Measurements from ENCODE around the gene DDX50.
"Not testable (repeated sequence)": the region's sequence is repeated elsewhere in the genome, so short reads cannot be mapped to it uniquely, and the experiment has no call there.

Gene DDX50

DNA sequence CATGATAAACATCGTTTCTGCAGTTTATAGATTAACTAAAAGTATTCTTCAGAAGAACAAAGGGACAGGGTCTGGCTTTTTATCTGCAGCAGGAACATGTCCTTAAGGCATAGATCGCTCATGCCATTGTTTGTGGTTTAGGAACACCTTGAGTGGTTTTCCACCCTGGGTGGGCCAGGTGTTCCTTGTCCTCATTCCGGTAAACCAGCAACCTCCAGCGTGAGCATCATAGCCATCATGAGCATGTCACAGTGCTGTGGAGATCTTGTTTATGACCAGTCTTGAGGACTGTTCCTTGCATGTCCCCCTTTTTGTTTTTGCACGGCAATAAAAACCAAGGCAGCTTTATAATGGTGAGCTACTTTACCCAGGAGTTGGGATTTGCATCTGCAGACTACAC, 39.9 kb upstream of the DDX50 start:
- TF ChIP-seq, protein P1, sequence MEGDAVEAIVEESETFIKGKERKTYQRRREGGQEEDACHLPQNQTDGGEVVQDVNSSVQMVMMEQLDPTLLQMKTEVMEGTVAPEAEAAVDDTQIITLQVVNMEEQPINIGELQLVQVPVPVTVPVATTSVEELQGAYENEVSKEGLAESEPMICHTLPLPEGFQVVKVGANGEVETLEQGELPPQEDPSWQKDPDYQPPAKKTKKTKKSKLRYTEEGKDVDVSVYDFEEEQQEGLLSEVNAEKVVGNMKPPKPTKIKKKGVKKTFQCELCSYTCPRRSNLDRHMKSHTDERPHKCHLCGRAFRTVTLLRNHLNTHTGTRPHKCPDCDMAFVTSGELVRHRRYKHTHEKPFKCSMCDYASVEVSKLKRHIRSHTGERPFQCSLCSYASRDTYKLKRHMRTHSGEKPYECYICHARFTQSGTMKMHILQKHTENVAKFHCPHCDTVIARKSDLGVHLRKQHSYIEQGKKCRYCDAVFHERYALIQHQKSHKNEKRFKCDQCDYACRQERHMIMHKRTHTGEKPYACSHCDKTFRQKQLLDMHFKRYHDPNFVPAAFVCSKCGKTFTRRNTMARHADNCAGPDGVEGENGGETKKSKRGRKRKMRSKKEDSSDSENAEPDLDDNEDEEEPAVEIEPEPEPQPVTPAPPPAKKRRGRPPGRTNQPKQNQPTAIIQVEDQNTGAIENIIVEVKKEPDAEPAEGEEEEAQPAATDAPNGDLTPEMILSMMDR (IDR thresholded peaks at IDR 0.05; ENCODE audit: low read depth, low read length, poor library complexity, severe bottlenecking) = no peak
- TF ChIP-seq EZH2phosphoT487 (IDR thresholded peaks at IDR 0.05; ENCODE audit: borderline replicate concordance, low read length) = no peak
- Histone ChIP-seq H3K36me3 (ENCODE audit: control insufficient read depth, low read length) (no peaks in the 10 kb centered on the region), H3K9me2 (replicated peaks; ENCODE audit: control insufficient read depth, low read length) (no peaks in the 10 kb centered on the region), H3K9me3 (ENCODE audit: control insufficient read depth, insufficient read depth, low read length) (peaks cover 12% of the 10 kb centered on the region), H3K4me2 (ENCODE audit: low read length) (no peak overlapping the region), H3K27me3 (ENCODE audit: control insufficient read depth, low read length) (no peaks in the 10 kb centered on the region), H3K4me1 (ENCODE audit: control insufficient read depth, low read length) (0 out of 2 replicates have a peak, but pooled peaks cover under 1% of the 10 kb centered on the region), H3K79me2 (ENCODE audit: control insufficient read depth, low read length) (no peaks in the 10 kb centered on the region), H3F3A (ENCODE audit: control insufficient read depth, insufficient read depth) (no peaks in the 10 kb centered on the region), H3K4me3 (ENCODE audit: low read length) (no peak overlapping the region), H3K27ac (ENCODE audit: low read depth, low read length) (no peak overlapping the region), H4K20me1 (ENCODE audit: control insufficient read depth, insufficient read depth, low read depth, low read length) (no peaks in the 10 kb centered on the region)

DNA sequence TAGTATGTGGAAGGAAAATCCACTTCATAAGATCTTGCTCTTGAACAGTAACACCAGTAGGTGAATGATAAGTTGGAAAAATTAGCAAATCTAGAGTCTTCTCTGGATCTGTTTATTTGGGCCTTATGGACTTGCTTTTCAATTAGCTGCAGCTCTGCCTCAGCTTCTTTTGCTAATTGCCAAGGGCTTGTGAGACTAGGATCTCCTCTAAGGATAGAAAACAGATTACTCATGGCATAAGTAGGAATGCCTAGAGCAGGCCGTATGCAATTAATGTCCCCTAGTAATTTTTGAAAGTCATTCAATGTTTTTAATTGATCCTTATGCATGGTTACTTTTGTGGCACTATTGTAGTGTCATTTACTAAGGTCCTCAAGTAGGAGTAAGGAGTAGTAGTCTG, 36.5 kb upstream of the DDX50 start:
- no peaks in the 10 kb centered on the region for H3K36me3 ChIP-seq (ENCODE audit: control insufficient read depth, low read length)
- no peaks in the 10 kb centered on the region for H3F3A ChIP-seq (ENCODE audit: control insufficient read depth, insufficient read depth)
- no peak overlapping the region for H3K4me2 ChIP-seq (ENCODE audit: low read length)
- H3K27ac ChIP-seq (ENCODE audit: low read depth, low read length) = no peak overlapping the region
- H3K27me3 ChIP-seq (ENCODE audit: control insufficient read depth, low read length) = peaks cover 6% of the 10 kb centered on the region; the same call in 1 of the 2 replicates
- H3K9me2 ChIP-seq (replicated peaks; ENCODE audit: control insufficient read depth, low read length) = no peaks in the 10 kb centered on the region
- peaks cover 12% of the 10 kb centered on the region for H3K9me3 ChIP-seq (ENCODE audit: control insufficient read depth, insufficient read depth, low read length)
- H3K79me2 ChIP-seq (ENCODE audit: control insufficient read depth, low read length) = no peaks in the 10 kb centered on the region
- no peak overlapping the region for H3K4me3 ChIP-seq (ENCODE audit: low read length)
- H4K20me1 ChIP-seq (ENCODE audit: control insufficient read depth, insufficient read depth, low read depth, low read length) = no peaks in the 10 kb centered on the region
- no peak for TF ChIP-seq EZH2phosphoT487 (IDR thresholded peaks at IDR 0.05; ENCODE audit: borderline replicate concordance, low read length)
- TF ChIP-seq, protein P1 (IDR thresholded peaks at IDR 0.05; ENCODE audit: low read depth, low read length, poor library complexity, severe bottlenecking) = no peak
- no peaks in the 10 kb centered on the region for H3K4me1 ChIP-seq (ENCODE audit: control insufficient read depth, low read length)

DNA sequence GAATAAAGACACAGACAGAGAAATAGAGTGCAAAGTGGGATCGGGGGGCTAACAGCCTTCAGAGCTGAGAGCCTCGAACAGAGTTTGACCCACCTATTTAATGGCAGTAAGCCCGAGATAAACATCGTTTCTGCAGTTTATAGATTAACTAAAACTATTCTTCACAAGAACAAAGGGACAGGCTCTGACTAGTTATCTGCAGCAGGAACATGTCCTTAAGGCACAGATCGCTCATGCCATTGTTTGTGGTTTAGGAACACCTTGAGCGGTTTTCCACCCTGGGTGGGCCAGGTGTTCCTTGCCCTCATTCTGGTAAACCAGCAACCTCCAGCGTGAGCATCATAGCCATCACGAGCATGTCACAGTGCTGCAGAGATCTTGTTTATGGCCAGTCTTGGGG, 32.9 kb upstream of the DDX50 start:
- not testable (repeated sequence) for H3K36me3 ChIP-seq (ENCODE audit: control insufficient read depth, low read length); H3K9me2 ChIP-seq (replicated peaks; ENCODE audit: control insufficient read depth, low read length); H3K27ac ChIP-seq (ENCODE audit: low read depth, low read length); H3K4me1 ChIP-seq (ENCODE audit: control insufficient read depth, low read length); H4K20me1 ChIP-seq (ENCODE audit: control insufficient read depth, insufficient read depth, low read depth, low read length); H3K79me2 ChIP-seq (ENCODE audit: control insufficient read depth, low read length); H3K4me3 ChIP-seq (ENCODE audit: low read length); H3K4me2 ChIP-seq (ENCODE audit: low read length); H3F3A ChIP-seq (ENCODE audit: control insufficient read depth, insufficient read depth); H3K9me3 ChIP-seq (ENCODE audit: control insufficient read depth, insufficient read depth, low read length)
- peaks cover 17% of the 10 kb centered on the region; the same call in 1 of the 2 replicates for H3K27me3 ChIP-seq (ENCODE audit: control insufficient read depth, low read length)

DNA sequence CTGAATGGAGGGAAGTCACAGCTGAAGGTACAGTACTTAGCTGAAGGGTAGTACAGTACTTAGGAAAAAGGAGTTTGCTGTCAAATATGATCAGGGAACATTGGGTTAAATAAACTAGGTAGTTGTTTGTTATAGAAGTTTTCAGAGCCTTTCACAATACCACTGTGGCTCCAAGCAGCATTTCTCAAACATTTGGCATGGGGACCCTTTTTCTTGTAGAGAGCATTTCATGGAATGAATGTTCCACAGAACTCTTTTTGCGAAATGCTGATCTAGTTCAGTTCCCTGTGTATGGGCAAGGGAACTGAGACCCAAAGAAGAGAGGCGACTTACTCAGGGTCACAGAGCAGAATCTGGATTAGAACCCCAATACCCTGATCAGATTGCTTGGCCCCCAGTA, 31.5 kb upstream of the DDX50 start:
- H3K4me2 ChIP-seq (ENCODE audit: low read length) = no peak overlapping the region
- H3K36me3 ChIP-seq (ENCODE audit: control insufficient read depth, low read length) = no peaks in the 10 kb centered on the region
- no peaks in the 10 kb centered on the region for H4K20me1 ChIP-seq (ENCODE audit: control insufficient read depth, insufficient read depth, low read depth, low read length)
- peaks cover 17% of the 10 kb centered on the region; the same call in 1 of the 2 replicates for H3K27me3 ChIP-seq (ENCODE audit: control insufficient read depth, low read length)
- H3K4me1 ChIP-seq (ENCODE audit: control insufficient read depth, low read length) = no peaks in the 10 kb centered on the region
- H3K9me3 ChIP-seq (ENCODE audit: control insufficient read depth, insufficient read depth, low read length) = no peaks in the 10 kb centered on the region
- TF ChIP-seq EZH2phosphoT487 (IDR thresholded peaks at IDR 0.05; ENCODE audit: borderline replicate concordance, low read length) = no peak
- TF ChIP-seq, protein P1 (IDR thresholded peaks at IDR 0.05; ENCODE audit: low read depth, low read length, poor library complexity, severe bottlenecking) = no peak
- H3K4me3 ChIP-seq (ENCODE audit: low read length) = no peak overlapping the region
- H3K27ac ChIP-seq (ENCODE audit: low read depth, low read length) = no peak overlapping the region
- no peaks in the 10 kb centered on the region for H3K79me2 ChIP-seq (ENCODE audit: control insufficient read depth, low read length)
- no peaks in the 10 kb centered on the region for H3F3A ChIP-seq (ENCODE audit: control insufficient read depth, insufficient read depth)
- no peaks in the 10 kb centered on the region for H3K9me2 ChIP-seq (replicated peaks; ENCODE audit: control insufficient read depth, low read length)
